ENCODE measurements around the gene PPAN. TPM values are rescaled to one million over a fixed set of nuclear protein-coding genes. Genes with fewer than 3 reads are reported as not detected.

PPAN gene
- total RNA-seq, 4 donors from 2014 or later, result 25.7 to 45.3 (median 35.8) TPM

DNA sequence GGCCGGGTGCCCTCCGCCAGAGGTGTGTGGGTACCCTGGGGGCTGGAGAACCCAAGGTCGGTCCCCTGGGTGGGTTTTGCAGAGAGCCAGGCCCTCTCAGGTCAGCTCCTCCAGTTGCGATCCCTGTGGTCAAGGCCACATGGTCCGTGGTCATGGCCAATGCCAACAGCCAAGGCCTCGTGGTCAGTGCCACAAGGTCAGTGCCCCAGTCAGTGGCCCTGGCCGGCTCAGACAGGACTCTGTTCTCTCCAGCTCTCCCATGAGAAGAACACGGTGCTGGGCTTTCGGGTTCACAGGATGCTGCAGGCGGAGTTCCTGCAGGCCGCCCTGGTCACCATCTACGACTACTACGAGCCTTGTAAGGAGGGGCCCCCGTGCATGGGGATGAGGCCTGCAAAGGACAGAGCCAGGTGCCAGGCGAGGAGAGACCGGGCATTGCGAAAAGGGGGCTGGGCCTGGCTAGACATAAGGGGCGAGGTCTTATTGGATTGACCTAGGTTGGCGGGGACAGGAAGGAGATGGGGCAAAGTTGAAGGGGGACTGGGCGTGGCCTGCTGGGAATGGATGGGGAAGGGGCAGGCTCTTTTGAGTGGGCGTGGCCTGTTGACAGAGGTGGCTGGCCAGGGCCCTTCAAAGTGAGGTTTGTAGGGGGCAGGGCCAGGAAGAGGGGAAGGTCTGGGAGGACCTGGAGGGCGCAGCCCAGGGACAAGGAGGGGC, 35.3 kb upstream of the PPAN start:
- Histone ChIP-seq H3K36me3 (no peaks in the 10 kb centered on the region), H3K4me3 (no peak overlapping the region), H3K27me3 (peaks cover 0 to 3% of the 10 kb centered on the region in 2 donors), H3K27ac (no peak overlapping the region), H3K9me3 (peaks cover 0 to 15% (median 1%) of the 10 kb centered on the region in 4 donors), H3K4me1 (no peaks in the 10 kb centered on the region)
- no peak for TF ChIP-seq POLR2A (IDR thresholded peaks at IDR 0.05)
- WGBS, 2 donors, result 73 to 77% methylated on average over 17 to 22 of the region's 22 CpGs
- DNase-seq (ENCODE audit: low spot score in 2 of 2), result no peak

DNA sequence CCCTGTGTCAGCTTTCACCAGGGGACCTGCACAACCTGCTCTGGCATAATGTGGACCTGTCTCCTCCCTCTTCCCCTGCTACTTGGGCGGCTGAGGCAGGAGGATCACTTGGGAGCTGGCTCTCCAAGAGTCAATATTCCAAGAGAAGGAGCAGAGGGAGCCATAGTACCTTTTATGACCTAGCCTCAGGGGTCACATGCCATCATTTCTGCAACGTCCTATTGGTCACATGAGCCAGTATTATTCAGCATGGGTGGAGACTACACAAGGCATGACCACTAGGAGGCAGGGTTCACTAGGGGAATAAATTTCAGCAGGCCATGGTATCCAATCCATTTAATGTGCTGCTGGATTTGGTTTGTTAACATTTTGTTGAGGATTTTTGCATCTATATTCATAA, 32.0 kb upstream of the PPAN start:
- no peak for DNase-seq (ENCODE audit: low spot score in 2 of 2)
- WGBS, 2 donors, result 43 to 49% methylated on average over 2 of the region's 2 CpGs
- Histone ChIP-seq H3K4me1 (no peaks in the 10 kb centered on the region), H3K9me3 (peaks cover 0 to 15% (median 1%) of the 10 kb centered on the region in 4 donors), H3K4me3 (no peak overlapping the region), H3K27ac (no peak overlapping the region), H3K36me3 (no peaks in the 10 kb centered on the region), H3K27me3 (no peaks in the 10 kb centered on the region)
- TF ChIP-seq, protein P1, sequence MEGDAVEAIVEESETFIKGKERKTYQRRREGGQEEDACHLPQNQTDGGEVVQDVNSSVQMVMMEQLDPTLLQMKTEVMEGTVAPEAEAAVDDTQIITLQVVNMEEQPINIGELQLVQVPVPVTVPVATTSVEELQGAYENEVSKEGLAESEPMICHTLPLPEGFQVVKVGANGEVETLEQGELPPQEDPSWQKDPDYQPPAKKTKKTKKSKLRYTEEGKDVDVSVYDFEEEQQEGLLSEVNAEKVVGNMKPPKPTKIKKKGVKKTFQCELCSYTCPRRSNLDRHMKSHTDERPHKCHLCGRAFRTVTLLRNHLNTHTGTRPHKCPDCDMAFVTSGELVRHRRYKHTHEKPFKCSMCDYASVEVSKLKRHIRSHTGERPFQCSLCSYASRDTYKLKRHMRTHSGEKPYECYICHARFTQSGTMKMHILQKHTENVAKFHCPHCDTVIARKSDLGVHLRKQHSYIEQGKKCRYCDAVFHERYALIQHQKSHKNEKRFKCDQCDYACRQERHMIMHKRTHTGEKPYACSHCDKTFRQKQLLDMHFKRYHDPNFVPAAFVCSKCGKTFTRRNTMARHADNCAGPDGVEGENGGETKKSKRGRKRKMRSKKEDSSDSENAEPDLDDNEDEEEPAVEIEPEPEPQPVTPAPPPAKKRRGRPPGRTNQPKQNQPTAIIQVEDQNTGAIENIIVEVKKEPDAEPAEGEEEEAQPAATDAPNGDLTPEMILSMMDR (IDR thresholded peaks at IDR 0.05), result no peak
- TF ChIP-seq POLR2A (IDR thresholded peaks at IDR 0.05), result no peak
- TF ChIP-seq EP300 (IDR thresholded peaks at IDR 0.05), result no peak

DNA sequence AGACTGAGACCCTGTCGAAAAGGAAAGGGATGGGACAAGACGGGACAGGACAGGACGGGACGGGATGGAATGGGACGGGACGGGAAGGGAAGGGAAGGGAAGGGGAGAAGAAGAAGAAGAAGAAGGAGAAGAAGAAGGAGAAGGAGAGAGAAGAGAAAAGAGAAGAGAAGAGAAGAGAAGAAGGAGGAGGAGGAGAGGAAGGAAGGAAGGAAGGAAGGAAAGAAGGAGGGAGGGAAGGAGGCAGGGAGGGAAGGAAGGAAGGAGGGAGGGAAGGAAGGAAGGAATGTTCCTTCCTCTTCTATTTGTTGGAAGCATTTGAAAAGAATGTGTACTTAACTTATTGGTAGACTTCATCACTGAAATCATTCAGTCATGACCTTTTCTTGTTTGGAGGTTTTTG, 29.6 kb upstream of the PPAN start:
- Histone ChIP-seq H3K36me3 (no peaks in the 10 kb centered on the region), H3K27ac (no peak overlapping the region), H3K4me3 (no peak overlapping the region), H3K9me3 (peaks cover 0 to 15% (median 1%) of the 10 kb centered on the region in 4 donors), H3K4me1 (no peaks in the 10 kb centered on the region), H3K27me3 (no peaks in the 10 kb centered on the region)
- 79 to 85% methylated on average over 6 of the region's 6 CpGs for WGBS, 2 donors
- TF ChIP-seq EP300 (IDR thresholded peaks at IDR 0.05), result no peak
- TF ChIP-seq, protein P1 (IDR thresholded peaks at IDR 0.05), result no peak
- TF ChIP-seq POLR2A (IDR thresholded peaks at IDR 0.05), result no peak
- no peak for DNase-seq (ENCODE audit: low spot score in 2 of 2)

DNA sequence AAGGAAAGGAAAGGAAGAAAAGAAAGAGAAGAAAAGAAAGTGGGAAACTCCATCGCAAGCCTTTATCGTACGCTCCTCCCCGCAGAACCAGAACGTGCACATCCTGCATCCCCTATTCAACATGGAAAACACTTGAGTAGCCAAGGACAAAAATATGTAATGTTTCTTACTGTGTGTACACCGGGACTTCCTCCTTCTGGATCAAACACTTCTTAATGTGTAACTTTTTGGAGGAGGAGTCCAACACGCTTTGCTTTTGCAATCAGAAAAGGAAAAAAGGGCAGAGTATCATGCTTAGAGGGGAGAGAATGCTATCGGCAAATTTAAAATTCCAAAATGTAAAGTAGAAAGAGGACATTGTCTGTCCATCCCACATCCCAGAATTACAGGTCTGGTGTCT, 27.8 kb upstream of the PPAN start:
- Histone ChIP-seq H3K4me1 (no peaks in the 10 kb centered on the region), H3K27ac (no peak overlapping the region), H3K36me3 (no peaks in the 10 kb centered on the region), H3K4me3 (no peak overlapping the region), H3K9me3 (peaks cover 0 to 10% (median 1%) of the 10 kb centered on the region in 4 donors), H3K27me3 (no peaks in the 10 kb centered on the region)
- WGBS, 2 donors, result 69% methylated on average over 8 of the region's 8 CpGs
- TF ChIP-seq EP300 (IDR thresholded peaks at IDR 0.05) (no peak), POLR2A (IDR thresholded peaks at IDR 0.05) (no peak)
- TF ChIP-seq, protein P1 (IDR thresholded peaks at IDR 0.05), result no peak
- no peak for DNase-seq (ENCODE audit: low spot score in 2 of 2)

DNA sequence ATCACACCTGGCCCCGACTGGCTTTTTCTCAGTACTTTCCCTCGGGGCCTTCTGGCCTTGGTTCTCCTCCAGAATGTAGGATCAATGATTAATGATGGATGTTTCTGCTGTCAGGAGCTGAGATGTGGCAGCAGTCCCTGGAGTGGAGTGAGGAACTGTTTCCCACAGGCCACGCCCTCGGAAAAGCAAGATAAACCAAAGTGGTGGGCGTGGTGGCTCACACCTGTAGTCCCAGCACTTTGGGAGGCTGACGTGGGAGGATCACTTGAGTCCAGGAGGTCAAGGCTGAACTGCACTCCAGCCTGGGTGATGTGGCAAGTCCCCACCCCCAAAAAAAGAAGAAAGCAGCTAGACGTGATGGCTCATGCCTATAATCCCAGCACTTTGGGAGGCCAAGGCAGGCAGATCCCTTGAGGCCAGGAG, 27.1 kb upstream of the PPAN start:
- Histone ChIP-seq H3K27me3 (no peaks in the 10 kb centered on the region), H3K4me3 (no peak overlapping the region), H3K4me1 (no peaks in the 10 kb centered on the region), H3K9me3 (peaks cover 0 to 3% (median under 1%) of the 10 kb centered on the region in 4 donors), H3K36me3 (no peaks in the 10 kb centered on the region), H3K27ac (no peak overlapping the region)
- 68 to 71% methylated on average over 7 of the region's 7 CpGs for WGBS, 2 donors
- TF ChIP-seq EP300 (IDR thresholded peaks at IDR 0.05), result no peak
- TF ChIP-seq, protein P1 (IDR thresholded peaks at IDR 0.05), result no peak
- TF ChIP-seq POLR2A (IDR thresholded peaks at IDR 0.05), result no peak
- no peak for DNase-seq (ENCODE audit: low spot score in 2 of 2)

All from tibial nerve (tissue), 4 donors.